LNCaP clone FGC (cell line): ENCODE measurements around the gene AGMO.
"Not testable (repeated sequence)": the region's sequence is repeated elsewhere in the genome, so short reads cannot be mapped to it uniquely, and the experiment has no call there.

Experiments used
- DNase-seq: peaks from one replicate; pipeline ENCODE4 v3.0.0-alpha.2; 2011; ENCODE audit warnings: low read depth
- H3K4me3 ChIP-seq: 2 replicates; pipeline ENCODE4 v1.5.1; 2011; ENCODE audit warnings: mild to moderate bottlenecking, low read depth, low read length, control low read depth
- CTCF ChIP-seq: IDR thresholded peaks from 2 replicates; pipeline ENCODE4 v1.5.1; 2012; ENCODE audit warnings: mild to moderate bottlenecking; ENCODE audit not compliant: control insufficient read depth, insufficient read depth; ENCODE audit errors: extremely low read depth

AGMO gene

GRCh38 chr7:15543256-15543655 lies 18.6 kb downstream of the AGMO start:
- H3K4me3 ChIP-seq: no peak overlapping the region
- DNase-seq: no peak
- no peak for TF ChIP-seq CTCF

- no peak for DNase-seq
- no peak overlapping the region for H3K4me3 ChIP-seq
- no peak for TF ChIP-seq CTCF
Observed at GRCh38 chr7:15527648-15528047, 34.2 kb downstream of the AGMO start.

GRCh38 chr7:15525652-15526263 lies 36.1 kb downstream of the AGMO start:
- TF ChIP-seq CTCF: no peak
- no peak overlapping the region for H3K4me3 ChIP-seq
- no peak for DNase-seq

- H3K4me3 ChIP-seq: no peak overlapping the region
- no peak for DNase-seq
- TF ChIP-seq CTCF: no peak
Observed at GRCh38 chr7:15524077-15524476, 37.7 kb downstream of the AGMO start.

GRCh38 chr7:15517865-15518264 lies 44.0 kb downstream of the AGMO start:
- DNase-seq, H3K4me3 ChIP-seq: not testable (repeated sequence)

- no peak for DNase-seq
- no peak overlapping the region for H3K4me3 ChIP-seq
- no peak for TF ChIP-seq CTCF
Observed at GRCh38 chr7:15515252-15515651, 46.6 kb downstream of the AGMO start.

GRCh38 chr7:15508258-15508657 lies 53.6 kb downstream of the AGMO start:
- no peak overlapping the region for H3K4me3 ChIP-seq
- no peak for TF ChIP-seq CTCF
- no peak for DNase-seq

- no peak for DNase-seq
- no peak overlapping the region for H3K4me3 ChIP-seq
- TF ChIP-seq CTCF: no peak
Observed at GRCh38 chr7:15507708-15508107, 54.1 kb downstream of the AGMO start.
